NCI-H69 (cell line): ENCODE data around the gene ZNF609.
A peak's percentile ranks its signal among the peaks of the same experiment; 100 is the strongest.
"Not testable (repeated sequence)": the region's sequence is repeated elsewhere in the genome, so short reads cannot be mapped to it uniquely, and the experiment has no call there.

Source experiments
- DNase-seq: peaks from one replicate; lab custom pipeline; 2025; lab: John Stamatoyannopoulos, UW

ZNF609 gene

GRCh38 chr15:64622410-64623260, 162.3 kb downstream of the ZNF609 start:
- no peak for DNase-seq

- no peak for DNase-seq
Observed at GRCh38 chr15:64623347-64623996, 163.1 kb downstream of the ZNF609 start.

- no peak for DNase-seq
Observed at GRCh38 chr15:64624242-64624641, 163.9 kb downstream of the ZNF609 start.

- DNase-seq, result no peak
Observed at GRCh38 chr15:64629063-64629462, 168.7 kb downstream of the ZNF609 start.

- DNase-seq, result no peak
Observed at GRCh38 chr15:64630396-64631107, 170.2 kb downstream of the ZNF609 start.

GRCh38 chr15:64632639-64633038, 172.3 kb downstream of the ZNF609 start:
- DNase-seq, result not testable (repeated sequence)

- peak; percentile 36 for DNase-seq
Observed at GRCh38 chr15:64633332-64633731, 173.0 kb downstream of the ZNF609 start.

GRCh38 chr15:64634027-64634426, 173.6 kb downstream of the ZNF609 start:
- DNase-seq, result peak; percentile 92

- DNase-seq, result peak; percentile 97
Observed at GRCh38 chr15:64634576-64635498, 174.5 kb downstream of the ZNF609 start.

GRCh38 chr15:64635499-64636495, 175.4 kb downstream of the ZNF609 start:
- DNase-seq, result peak; percentile 92

- peak; percentile 68 for DNase-seq
Observed at GRCh38 chr15:64636556-64636955, 176.2 kb downstream of the ZNF609 start.

GRCh38 chr15:64637412-64637811, 177.0 kb downstream of the ZNF609 start:
- DNase-seq, result no peak

- not testable (repeated sequence) for DNase-seq
Observed at GRCh38 chr15:64639744-64640143, 179.4 kb downstream of the ZNF609 start.

GRCh38 chr15:64640146-64640871, 179.9 kb downstream of the ZNF609 start:
- no peak for DNase-seq

- no peak for DNase-seq
Observed at GRCh38 chr15:64642875-64643274, 182.5 kb downstream of the ZNF609 start.

- no peak for DNase-seq
Observed at GRCh38 chr15:64643685-64644084, 183.3 kb downstream of the ZNF609 start.

- not testable (repeated sequence) for DNase-seq
Observed at GRCh38 chr15:64644811-64645210, 184.4 kb downstream of the ZNF609 start.

GRCh38 chr15:64645995-64646394, 185.6 kb downstream of the ZNF609 start:
- DNase-seq, result no peak

- no peak for DNase-seq
Observed at GRCh38 chr15:64647367-64647766, 187.0 kb downstream of the ZNF609 start.

GRCh38 chr15:64650552-64650951, 190.2 kb downstream of the ZNF609 start:
- no peak for DNase-seq
